ENCODE measurements around the gene STAT5A.

The STAT5A gene

DNA sequence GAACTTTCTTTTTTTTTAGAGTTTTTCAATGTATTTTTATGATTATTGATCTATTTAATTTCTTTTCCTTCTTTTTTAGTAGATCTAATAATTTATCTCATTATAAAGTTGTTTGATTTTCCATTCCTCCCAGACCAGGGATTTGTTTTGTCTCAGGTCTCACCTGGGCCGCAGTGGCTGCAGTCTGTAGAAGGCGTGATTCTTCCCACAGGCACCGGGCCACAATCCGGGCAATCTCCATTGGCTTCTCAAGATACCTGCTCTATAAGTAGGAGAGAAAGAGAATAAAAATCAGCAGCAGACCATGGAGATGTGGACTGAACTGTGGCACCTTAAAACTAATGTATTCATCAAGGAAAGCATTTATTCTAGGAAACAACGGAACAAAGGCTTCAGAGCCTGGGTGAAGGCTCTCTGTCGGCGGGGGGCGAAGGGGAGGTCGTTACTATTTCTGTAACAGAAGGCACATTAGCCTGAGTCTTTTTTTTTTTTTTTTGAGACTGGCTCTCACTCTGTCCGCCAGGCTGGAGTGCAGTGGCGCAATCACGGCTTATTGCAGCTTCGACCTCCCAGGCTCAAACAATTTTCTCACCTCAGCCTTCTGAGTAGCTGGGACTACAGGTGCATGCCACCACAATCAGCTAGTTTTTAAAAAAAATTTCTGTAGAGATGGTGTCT lies 57.2 kb downstream of the STAT5A start:
- ChIA-PET POLR2A (no interaction called here), CTCF (interaction anchor here (1.2 to 1.3 kb wide), 2 partner anchors 10 to 23 kb away, joined by 5 to 6 read pairs; no protein-coding TSS in a partner anchor)
- TF ChIP-seq, protein P1, sequence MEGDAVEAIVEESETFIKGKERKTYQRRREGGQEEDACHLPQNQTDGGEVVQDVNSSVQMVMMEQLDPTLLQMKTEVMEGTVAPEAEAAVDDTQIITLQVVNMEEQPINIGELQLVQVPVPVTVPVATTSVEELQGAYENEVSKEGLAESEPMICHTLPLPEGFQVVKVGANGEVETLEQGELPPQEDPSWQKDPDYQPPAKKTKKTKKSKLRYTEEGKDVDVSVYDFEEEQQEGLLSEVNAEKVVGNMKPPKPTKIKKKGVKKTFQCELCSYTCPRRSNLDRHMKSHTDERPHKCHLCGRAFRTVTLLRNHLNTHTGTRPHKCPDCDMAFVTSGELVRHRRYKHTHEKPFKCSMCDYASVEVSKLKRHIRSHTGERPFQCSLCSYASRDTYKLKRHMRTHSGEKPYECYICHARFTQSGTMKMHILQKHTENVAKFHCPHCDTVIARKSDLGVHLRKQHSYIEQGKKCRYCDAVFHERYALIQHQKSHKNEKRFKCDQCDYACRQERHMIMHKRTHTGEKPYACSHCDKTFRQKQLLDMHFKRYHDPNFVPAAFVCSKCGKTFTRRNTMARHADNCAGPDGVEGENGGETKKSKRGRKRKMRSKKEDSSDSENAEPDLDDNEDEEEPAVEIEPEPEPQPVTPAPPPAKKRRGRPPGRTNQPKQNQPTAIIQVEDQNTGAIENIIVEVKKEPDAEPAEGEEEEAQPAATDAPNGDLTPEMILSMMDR (IDR thresholded peaks at IDR 0.05; ENCODE audit: insufficient read depth, low read length, missing control alignments): no peak
- H3K4me3 ChIP-seq (ENCODE audit: low read depth, low read length): no peak overlapping the region
- DNase-seq (ENCODE audit: low read depth, low spot score): no peak

DNA sequence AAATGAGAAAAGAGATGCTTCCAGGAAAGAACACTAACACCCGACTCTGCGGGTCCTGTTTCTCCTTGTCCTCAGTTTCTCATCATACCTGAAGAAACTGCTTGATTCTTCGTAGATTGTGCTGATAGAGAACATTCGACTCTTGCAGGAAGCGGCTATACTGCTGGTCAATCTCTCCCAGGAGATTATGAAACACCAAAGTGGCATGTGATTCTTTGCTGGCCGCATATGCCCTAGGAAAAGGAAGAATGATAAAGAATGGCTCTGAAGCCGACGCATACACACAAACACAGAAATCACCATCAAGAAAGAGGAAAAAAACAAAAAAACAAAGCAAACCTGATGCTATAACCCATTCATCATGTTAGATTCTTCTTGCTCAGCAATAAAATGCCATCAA lies 58.2 kb downstream of the STAT5A start:
- CTCF ChIA-PET: interaction anchor here (0.7 to 1.3 kb wide), 2 partner anchors 11 to 24 kb away, joined by 4 to 6 read pairs; no protein-coding TSS in a partner anchor
- DNase-seq (ENCODE audit: low read depth, low spot score): no peak
- TF ChIP-seq, protein P1 (IDR thresholded peaks at IDR 0.05; ENCODE audit: insufficient read depth, low read length, missing control alignments): no peak
- POLR2A ChIA-PET: no interaction called here
- H3K4me3 ChIP-seq (ENCODE audit: low read depth, low read length): no peak overlapping the region

GRCh38 chr17:42347198-42347597 lies 58.9 kb downstream of the STAT5A start:
- CTCF ChIA-PET: no interaction called here
- H3K4me3 ChIP-seq (ENCODE audit: low read depth, low read length): no peak overlapping the region
- TF ChIP-seq, protein P1 (IDR thresholded peaks at IDR 0.05; ENCODE audit: insufficient read depth, low read length, missing control alignments): no peak
- POLR2A ChIA-PET: no interaction called here
- DNase-seq (ENCODE audit: low read depth, low spot score): no peak

DNA sequence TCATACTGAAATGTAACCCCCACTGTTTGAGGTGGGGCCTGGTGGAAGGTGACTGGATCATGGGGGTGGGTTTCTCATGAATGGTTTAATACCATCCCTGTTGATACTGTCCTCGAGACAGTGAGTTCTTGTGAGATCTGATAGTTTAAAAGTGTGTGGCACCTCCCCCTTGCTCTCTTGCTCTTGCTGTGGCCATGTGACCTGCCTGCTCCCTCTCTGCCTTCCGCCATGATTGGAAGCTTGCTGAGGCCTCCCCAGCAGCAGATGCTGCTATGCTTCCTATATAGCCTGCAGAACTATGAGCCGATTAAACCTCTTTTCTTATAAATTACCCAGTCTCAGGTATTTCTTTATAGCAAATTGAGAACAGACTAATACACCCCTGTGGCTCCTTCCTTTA lies 59.3 kb downstream of the STAT5A start:
- ChIA-PET CTCF (interaction anchor here (0.8 to 2.0 kb wide), 2 partner anchors 11 to 41 kb away, joined by 4 to 9 read pairs; partner anchors contain the start of gene STAT3), POLR2A (no interaction called here)
- H3K4me3 ChIP-seq (ENCODE audit: low read depth, low read length): no peak overlapping the region
- no peak for DNase-seq (ENCODE audit: low read depth, low spot score)
- TF ChIP-seq, protein P1 (IDR thresholded peaks at IDR 0.05; ENCODE audit: insufficient read depth, low read length, missing control alignments): no peak

DNA sequence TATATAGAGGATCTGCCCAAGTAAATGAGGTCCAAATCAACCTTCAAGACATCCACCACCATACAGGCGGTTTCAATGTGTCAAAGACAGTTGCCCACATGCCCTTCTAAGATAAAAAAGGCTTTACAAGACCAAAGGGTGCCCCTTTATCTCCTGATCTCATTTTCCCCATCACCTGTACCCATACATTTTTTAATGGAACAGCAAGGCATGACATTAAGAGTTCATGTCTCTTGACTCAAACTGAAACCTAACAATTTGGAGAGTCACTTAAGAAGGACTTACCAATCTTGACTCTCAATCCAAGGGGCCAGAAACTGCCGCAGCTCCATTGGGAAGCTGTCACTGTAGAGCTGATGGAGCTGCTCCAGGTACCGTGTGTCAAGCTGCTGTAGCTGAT lies 59.8 kb downstream of the STAT5A start:
- DNase-seq (ENCODE audit: low read depth, low spot score): no peak
- TF ChIP-seq, protein P1 (IDR thresholded peaks at IDR 0.05; ENCODE audit: insufficient read depth, low read length, missing control alignments): no peak
- ChIA-PET POLR2A (no interaction called here), CTCF (interaction anchor here (0.8 to 2.0 kb wide), 2 partner anchors 10 to 40 kb away, joined by 4 to 9 read pairs; partner anchors contain the start of gene STAT3)
- no peak overlapping the region for H3K4me3 ChIP-seq (ENCODE audit: low read depth, low read length)

GRCh38 chr17:42354956-42355843 lies 66.9 kb downstream of the STAT5A start:
- H3K4me3 ChIP-seq (ENCODE audit: low read depth, low read length): no peak overlapping the region
- DNase-seq (ENCODE audit: low read depth, low spot score): peak; percentile 50
- TF ChIP-seq, protein P1 (IDR thresholded peaks at IDR 0.05; ENCODE audit: insufficient read depth, low read length, missing control alignments): no peak
- POLR2A ChIA-PET: no interaction called here
- CTCF ChIA-PET: interaction anchor here (1.0 kb wide), 1 partner anchor 33 kb away, joined by 3 read pairs; no protein-coding TSS in a partner anchor

Measured in AG04449 (cell line).